Measurements from ENCODE around the gene LRPPRC. TPM values are rescaled to one million over a fixed set of nuclear protein-coding genes. Genes with fewer than 3 reads are reported as not detected.

The LRPPRC gene
- total RNA-seq, 1 donor from 2014 or later: 52.1 TPM

DNA sequence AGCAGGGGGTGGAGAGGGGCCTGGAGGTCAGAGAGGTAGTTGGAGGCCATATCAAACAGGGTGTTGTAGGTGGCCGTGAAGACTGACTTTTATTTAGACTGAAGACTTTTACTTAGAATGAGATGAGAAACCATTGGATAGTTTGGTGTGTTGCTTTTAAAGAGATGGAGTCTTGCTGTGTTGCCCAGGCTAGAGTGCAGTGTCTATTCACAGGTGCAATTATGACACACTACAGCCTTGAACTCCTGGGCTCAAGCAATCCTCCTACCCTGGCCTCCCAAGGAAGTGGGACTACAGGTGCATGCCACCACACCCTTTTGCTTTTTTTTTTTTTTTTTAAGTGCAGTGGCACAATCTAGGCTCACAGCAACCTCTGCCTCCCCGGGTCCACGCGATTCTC lies 2.5 kb upstream of the LRPPRC start:
- Mint-ChIP-seq H3K4me3 (ENCODE audit: unreplicated experiment) (no peak overlapping the region), H3K36me3 (ENCODE audit: low read depth) (no peaks in the 10 kb centered on the region), H3K4me1 (ENCODE audit: low read depth) (peaks cover 28% of the 10 kb centered on the region), H3K27me3 (ENCODE audit: low read depth) (peaks cover 14% of the 10 kb centered on the region), H3K27ac (ENCODE audit: unreplicated experiment) (no peak overlapping the region), H3K9me3 (ENCODE audit: low read depth) (no peaks in the 10 kb centered on the region)
- TF ChIP-seq, protein P1, sequence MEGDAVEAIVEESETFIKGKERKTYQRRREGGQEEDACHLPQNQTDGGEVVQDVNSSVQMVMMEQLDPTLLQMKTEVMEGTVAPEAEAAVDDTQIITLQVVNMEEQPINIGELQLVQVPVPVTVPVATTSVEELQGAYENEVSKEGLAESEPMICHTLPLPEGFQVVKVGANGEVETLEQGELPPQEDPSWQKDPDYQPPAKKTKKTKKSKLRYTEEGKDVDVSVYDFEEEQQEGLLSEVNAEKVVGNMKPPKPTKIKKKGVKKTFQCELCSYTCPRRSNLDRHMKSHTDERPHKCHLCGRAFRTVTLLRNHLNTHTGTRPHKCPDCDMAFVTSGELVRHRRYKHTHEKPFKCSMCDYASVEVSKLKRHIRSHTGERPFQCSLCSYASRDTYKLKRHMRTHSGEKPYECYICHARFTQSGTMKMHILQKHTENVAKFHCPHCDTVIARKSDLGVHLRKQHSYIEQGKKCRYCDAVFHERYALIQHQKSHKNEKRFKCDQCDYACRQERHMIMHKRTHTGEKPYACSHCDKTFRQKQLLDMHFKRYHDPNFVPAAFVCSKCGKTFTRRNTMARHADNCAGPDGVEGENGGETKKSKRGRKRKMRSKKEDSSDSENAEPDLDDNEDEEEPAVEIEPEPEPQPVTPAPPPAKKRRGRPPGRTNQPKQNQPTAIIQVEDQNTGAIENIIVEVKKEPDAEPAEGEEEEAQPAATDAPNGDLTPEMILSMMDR (IDR thresholded peaks at IDR 0.05): no peak
- no peak for DNase-seq (ENCODE audit: low spot score)

DNA sequence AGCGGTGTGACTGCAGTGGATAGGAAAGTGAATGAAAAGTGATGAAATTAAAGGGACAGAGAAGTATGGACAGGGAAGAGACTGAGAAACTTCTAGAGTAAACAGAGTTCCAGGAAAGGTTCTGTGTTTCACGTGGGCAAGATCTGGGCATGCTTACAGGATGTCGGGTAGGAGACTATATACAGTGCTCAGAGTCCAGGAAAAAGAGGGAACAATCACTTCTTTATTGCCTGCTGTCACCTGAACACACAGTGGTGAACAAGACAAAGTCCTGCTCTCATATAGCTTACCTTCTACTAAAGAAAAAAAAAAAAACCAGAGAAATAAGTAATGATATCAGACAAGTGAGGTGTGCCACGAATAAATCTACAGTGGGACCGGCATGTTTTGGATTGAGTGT lies 2.4 kb downstream of the LRPPRC start:
- Mint-ChIP-seq H3K4me1 (ENCODE audit: low read depth) (peaks cover 41% of the 10 kb centered on the region), H3K4me3 (ENCODE audit: unreplicated experiment) (no peak overlapping the region), H3K9me3 (ENCODE audit: low read depth) (no peaks in the 10 kb centered on the region), H3K27me3 (ENCODE audit: low read depth) (no peaks in the 10 kb centered on the region), H3K27ac (ENCODE audit: unreplicated experiment) (no peak overlapping the region), H3K36me3 (ENCODE audit: low read depth) (peaks cover 12% of the 10 kb centered on the region)
- no peak for DNase-seq (ENCODE audit: low spot score)
- TF ChIP-seq, protein P1 (IDR thresholded peaks at IDR 0.05): no peak

DNA sequence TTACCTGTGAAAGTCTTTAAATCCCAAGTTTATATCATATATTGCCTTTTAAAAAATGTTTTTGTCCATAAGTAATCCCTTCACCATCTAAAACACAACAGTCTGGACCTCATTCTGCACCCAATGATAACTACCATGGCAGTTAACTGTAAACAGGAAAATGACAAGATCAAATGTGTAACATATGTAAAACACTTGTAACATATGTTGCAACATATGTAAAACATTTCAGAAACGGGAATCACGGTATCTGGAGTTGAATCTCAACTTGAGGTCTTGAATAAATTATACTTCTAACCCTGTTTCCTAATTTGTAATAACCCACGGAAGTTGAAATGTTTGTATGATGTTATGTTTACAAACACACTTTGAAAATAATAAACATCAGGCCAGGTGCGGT lies 6.2 kb downstream of the LRPPRC start:
- H3K4me3 Mint-ChIP-seq (ENCODE audit: unreplicated experiment): no peak overlapping the region
- H3K36me3 Mint-ChIP-seq (ENCODE audit: low read depth): peaks cover 12% of the 10 kb centered on the region
- H3K27ac Mint-ChIP-seq (ENCODE audit: unreplicated experiment): no peak overlapping the region
- no peak for DNase-seq (ENCODE audit: low spot score)
- H3K4me1 Mint-ChIP-seq (ENCODE audit: low read depth): peaks cover 30% of the 10 kb centered on the region
- TF ChIP-seq, protein P1 (IDR thresholded peaks at IDR 0.05): no peak
- no peaks in the 10 kb centered on the region for H3K27me3 Mint-ChIP-seq (ENCODE audit: low read depth)
- no peaks in the 10 kb centered on the region for H3K9me3 Mint-ChIP-seq (ENCODE audit: low read depth)

DNA sequence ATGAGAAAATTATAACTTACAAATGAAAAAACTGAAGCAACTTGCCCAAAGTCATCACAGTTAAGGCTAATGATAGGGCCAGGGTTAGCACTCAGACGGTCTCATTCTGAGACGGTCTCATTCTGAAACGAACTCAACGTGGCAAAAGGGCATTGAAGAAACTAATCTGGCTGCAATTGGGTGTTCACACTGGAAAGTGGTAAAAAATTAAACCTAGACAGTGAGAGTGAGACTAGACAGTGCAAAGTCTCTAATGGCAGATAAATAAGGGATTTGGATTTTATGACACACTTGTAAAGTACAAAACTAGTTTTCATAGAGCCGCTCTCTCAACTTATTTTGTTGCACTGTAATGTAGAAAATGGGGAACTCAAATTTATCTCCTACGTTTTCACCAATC lies 9.2 kb downstream of the LRPPRC start:
- TF ChIP-seq, protein P1 (IDR thresholded peaks at IDR 0.05): no peak
- H3K27ac Mint-ChIP-seq (ENCODE audit: unreplicated experiment): no peak overlapping the region

DNA sequence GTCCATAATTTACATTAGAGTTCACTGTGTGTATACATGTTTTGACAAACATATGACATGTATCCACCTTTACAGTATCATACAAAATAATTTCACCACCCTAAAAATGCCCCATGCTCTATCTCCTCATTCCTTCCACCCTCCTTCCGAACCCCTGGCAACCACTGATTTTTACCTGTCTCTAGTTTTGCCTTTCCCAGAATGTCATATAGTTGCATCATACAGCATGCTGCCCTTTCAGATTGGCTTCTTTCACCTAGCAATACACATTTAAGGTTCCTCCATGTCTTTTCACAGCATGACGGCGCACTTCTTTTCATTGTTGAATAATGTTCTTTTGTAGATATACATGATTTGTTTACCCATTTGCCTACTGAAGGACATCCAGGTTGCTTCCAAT lies 10.4 kb downstream of the LRPPRC start:
- Mint-ChIP-seq H3K27me3 (ENCODE audit: low read depth) (no peaks in the 10 kb centered on the region), H3K4me1 (ENCODE audit: low read depth) (peaks cover 5% of the 10 kb centered on the region), H3K36me3 (ENCODE audit: low read depth) (peaks cover 5% of the 10 kb centered on the region), H3K4me3 (ENCODE audit: unreplicated experiment) (no peak overlapping the region), H3K9me3 (ENCODE audit: low read depth) (no peaks in the 10 kb centered on the region), H3K27ac (ENCODE audit: unreplicated experiment) (no peak overlapping the region)
- no peak for DNase-seq (ENCODE audit: low spot score)
- TF ChIP-seq, protein P1 (IDR thresholded peaks at IDR 0.05): no peak

More for the DNA sequence above, 9.2 kb downstream of the LRPPRC start:
- Mint-ChIP-seq H3K27me3 (ENCODE audit: low read depth) (no peaks in the 10 kb centered on the region), H3K4me1 (ENCODE audit: low read depth) (peaks cover 5% of the 10 kb centered on the region), H3K4me3 (ENCODE audit: unreplicated experiment) (no peak overlapping the region), H3K9me3 (ENCODE audit: low read depth) (no peaks in the 10 kb centered on the region), H3K36me3 (ENCODE audit: low read depth) (peaks cover 2% of the 10 kb centered on the region)
- no peak for DNase-seq (ENCODE audit: low spot score)

All from chondrocyte (in vitro differentiated cells).